ENCODE data around the gene ZFHX2. TPM values are rescaled to one million over a fixed set of nuclear protein-coding genes. Genes with fewer than 3 reads are reported as not detected.

The ZFHX2 gene
- total and polyA plus RNA-seq, 2 of the 4 experiments (the other 2 are of a cell fraction), result 0.18 to 0.53 TPM

DNA sequence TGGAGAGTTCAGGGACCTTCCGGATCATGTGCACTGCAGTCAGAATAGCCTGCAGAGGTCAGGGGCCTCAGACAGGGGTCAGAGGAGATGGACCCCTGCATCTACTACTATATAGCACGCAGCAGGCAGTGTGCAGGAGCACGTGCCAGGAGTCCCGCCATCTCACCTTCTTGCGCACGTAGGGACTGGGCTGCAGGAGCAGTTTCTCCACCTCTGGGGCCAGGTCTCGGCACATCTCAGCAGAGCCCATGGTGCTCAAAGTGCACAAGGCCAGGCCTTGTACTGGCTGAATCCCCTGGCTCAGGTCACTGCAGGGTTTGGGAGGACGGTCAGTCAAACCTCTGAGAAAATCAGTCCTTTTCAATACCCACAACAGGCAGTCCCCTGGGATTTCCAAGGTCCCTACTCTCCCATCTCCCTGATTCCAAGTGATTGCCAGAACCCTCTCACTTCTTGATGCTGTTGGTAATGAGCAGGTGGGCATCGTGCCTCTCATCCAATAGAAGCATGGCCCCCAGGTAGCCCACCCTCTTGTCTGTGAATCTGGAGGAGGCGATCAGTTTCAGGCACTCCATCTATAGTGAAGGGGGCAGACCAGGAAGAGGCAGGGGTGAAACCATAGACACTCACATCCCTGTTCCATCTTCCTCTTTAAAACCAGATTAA lies 14.7 kb upstream of the ZFHX2 start:
- ChIA-PET CTCF (interaction anchor here (0.6 kb wide), 1 partner anchor 21 kb away, joined by 3 read pairs; no protein-coding TSS in a partner anchor), POLR2A (ENCODE audit: unreplicated experiment) (no interaction called here)
- no peaks in the 10 kb centered on the region; a peak in 1 of 4 replicates for H3K79me1 ChIP-seq (ENCODE audit: low read depth in 1 of 2, low read length in 2 of 2)
- peaks cover 8% of the 10 kb centered on the region; the same call in 1 of the 2 replicates for H3K27me3 ChIP-seq (ENCODE audit: control insufficient read depth, insufficient read depth, low read length)
- no peak overlapping the region for H3K27ac ChIP-seq (ENCODE audit: insufficient read depth, low read length)
- H2AK9ac ChIP-seq (replicated peaks; ENCODE audit: low read depth, low read length, poor library complexity), result peak overlapping the region; percentile 68
- H2AFZ ChIP-seq (replicated peaks; ENCODE audit: low read length, poor library complexity), result no peak overlapping the region
- H3K4ac ChIP-seq (ENCODE audit: low read depth, low read length), result no peak overlapping the region
- ATAC-seq (ENCODE audit: low read depth) (no peak), DNase-seq (no peak)
- no peaks in the 10 kb centered on the region for H3K9me3 ChIP-seq (ENCODE audit: control insufficient read depth, insufficient read depth, low read length)
- dilution Hi-C loops (cut with HindIII; ENCODE audit: low sequenced_read_pairs, unreplicated experiment) (no loop called here), in situ Hi-C loops (cut with MboI; ENCODE audit: low sequenced_read_pairs) (no loop called here), intact Hi-C loops (cut with micrococcal nuclease) (no loop called here)
- 0 out of 2 replicates have a peak overlapping the region, but pooled peaks have one; percentile 67 for H3K23ac ChIP-seq (ENCODE audit: low read depth, low read length)
- no peak overlapping the region; a peak in 1 of 4 replicates for H4K8ac ChIP-seq (ENCODE audit: low read depth in 2 of 2, low read length in 2 of 2)
- no peaks in the 10 kb centered on the region; the same call in none of the 2 replicates for H3K36me3 ChIP-seq (ENCODE audit: control insufficient read depth, insufficient read depth, low read length)
- no peak overlapping the region for H2BK20ac ChIP-seq (ENCODE audit: low read depth, low read length)
- no peak overlapping the region for H3K4me3 ChIP-seq (ENCODE audit: insufficient read depth, low read depth, low read length)
- no peak overlapping the region for H2BK5ac ChIP-seq (ENCODE audit: low read depth, low read length, poor library complexity, severe bottlenecking)
- no peak overlapping the region for H3K14ac ChIP-seq (replicated peaks; ENCODE audit: low read depth, low read length)
- WGBS, 2 experiments (ENCODE audit: extremely low coverage in 2 of 2, insufficient read length in 1 of 2), result 92% methylated on average over 7 of the region's 10 CpGs; no CpG with 5 or more reads in 1 of the 2 experiments
- TF ChIP-seq MAZ (IDR thresholded peaks at IDR 0.05; ENCODE audit: borderline replicate concordance, low read depth, low read length), result no peak
- TF ChIP-seq MXI1 (IDR thresholded peaks at IDR 0.05; ENCODE audit: borderline replicate concordance, low read depth, low read length), result no peak
- TF ChIP-seq, protein P1, sequence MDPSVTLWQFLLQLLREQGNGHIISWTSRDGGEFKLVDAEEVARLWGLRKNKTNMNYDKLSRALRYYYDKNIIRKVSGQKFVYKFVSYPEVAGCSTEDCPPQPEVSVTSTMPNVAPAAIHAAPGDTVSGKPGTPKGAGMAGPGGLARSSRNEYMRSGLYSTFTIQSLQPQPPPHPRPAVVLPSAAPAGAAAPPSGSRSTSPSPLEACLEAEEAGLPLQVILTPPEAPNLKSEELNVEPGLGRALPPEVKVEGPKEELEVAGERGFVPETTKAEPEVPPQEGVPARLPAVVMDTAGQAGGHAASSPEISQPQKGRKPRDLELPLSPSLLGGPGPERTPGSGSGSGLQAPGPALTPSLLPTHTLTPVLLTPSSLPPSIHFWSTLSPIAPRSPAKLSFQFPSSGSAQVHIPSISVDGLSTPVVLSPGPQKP (IDR thresholded peaks at IDR 0.05; ENCODE audit: borderline replicate concordance, low read depth, low read length), result no peak
- TF ChIP-seq POLR2A (IDR thresholded peaks at IDR 0.05; ENCODE audit: low read depth, low read length), result no peak
- TF ChIP-seq FOS (IDR thresholded peaks at IDR 0.05; ENCODE audit: low read depth, low read length), result no peak
- TF ChIP-seq RAD21 (IDR thresholded peaks at IDR 0.05; ENCODE audit: low read length), result no peak
- TF ChIP-seq SMC3 (IDR thresholded peaks at IDR 0.05; ENCODE audit: low read depth, low read length), result no peak
- TF ChIP-seq, protein P2, sequence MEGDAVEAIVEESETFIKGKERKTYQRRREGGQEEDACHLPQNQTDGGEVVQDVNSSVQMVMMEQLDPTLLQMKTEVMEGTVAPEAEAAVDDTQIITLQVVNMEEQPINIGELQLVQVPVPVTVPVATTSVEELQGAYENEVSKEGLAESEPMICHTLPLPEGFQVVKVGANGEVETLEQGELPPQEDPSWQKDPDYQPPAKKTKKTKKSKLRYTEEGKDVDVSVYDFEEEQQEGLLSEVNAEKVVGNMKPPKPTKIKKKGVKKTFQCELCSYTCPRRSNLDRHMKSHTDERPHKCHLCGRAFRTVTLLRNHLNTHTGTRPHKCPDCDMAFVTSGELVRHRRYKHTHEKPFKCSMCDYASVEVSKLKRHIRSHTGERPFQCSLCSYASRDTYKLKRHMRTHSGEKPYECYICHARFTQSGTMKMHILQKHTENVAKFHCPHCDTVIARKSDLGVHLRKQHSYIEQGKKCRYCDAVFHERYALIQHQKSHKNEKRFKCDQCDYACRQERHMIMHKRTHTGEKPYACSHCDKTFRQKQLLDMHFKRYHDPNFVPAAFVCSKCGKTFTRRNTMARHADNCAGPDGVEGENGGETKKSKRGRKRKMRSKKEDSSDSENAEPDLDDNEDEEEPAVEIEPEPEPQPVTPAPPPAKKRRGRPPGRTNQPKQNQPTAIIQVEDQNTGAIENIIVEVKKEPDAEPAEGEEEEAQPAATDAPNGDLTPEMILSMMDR (conservative IDR thresholded peaks at IDR 0.05; ENCODE audit: low read depth, low read length), result no peak
- no TSS peak for BruUV-seq (replicated peaks)
- no peak overlapping the region for H2AK5ac ChIP-seq (ENCODE audit: low read depth, low read length)
- no peak overlapping the region for H3K9ac ChIP-seq (ENCODE audit: low read depth, low read length)
- H4K91ac ChIP-seq (ENCODE audit: insufficient read depth, low read depth, low read length), result no peak overlapping the region
- no peak overlapping the region for H3K56ac ChIP-seq (ENCODE audit: extremely low read depth, insufficient read depth, low read length)
- no peak overlapping the region for H4K5ac ChIP-seq (ENCODE audit: low read depth, low read length)
- H3K4me2 ChIP-seq (ENCODE audit: low read depth, low read length), result no peak overlapping the region
- H4K20me1 ChIP-seq (ENCODE audit: insufficient read depth, low read length), result no peaks in the 10 kb centered on the region
- no peak overlapping the region for H3K18ac ChIP-seq (ENCODE audit: low read depth, low read length)
- no peak overlapping the region for H2BK15ac ChIP-seq (ENCODE audit: low read depth, low read length)
- peaks cover 2% of the 10 kb centered on the region; the same call in 1 of the 2 replicates for H3K4me1 ChIP-seq (ENCODE audit: control insufficient read depth, insufficient read depth, low read length)
- H3K9me1 ChIP-seq (ENCODE audit: insufficient read depth, low read length), result peaks cover 10% of the 10 kb centered on the region; the same call in 1 of the 2 replicates
- no peak overlapping the region for H2BK120ac ChIP-seq (ENCODE audit: low read depth, low read length)
